Measurements from ENCODE around the gene PPP1R14C. TPM values are rescaled to one million over a fixed set of nuclear protein-coding genes. Genes with fewer than 3 reads are reported as not detected.
"Not testable (repeated sequence)": the region's sequence is repeated elsewhere in the genome, so short reads cannot be mapped to it uniquely, and the experiment has no call there.

Gene PPP1R14C
- total RNA-seq, 4 donors from 2014 or later = 2.1 to 2.9 TPM; not detected in 2

- DNase-seq = no peak
- no peaks in the 10 kb centered on the region for H3K4me1 ChIP-seq
- H3K4me3 ChIP-seq = no peak overlapping the region
- TF ChIP-seq CTCF (IDR thresholded peaks at IDR 0.05) (no peak), POLR2A (IDR thresholded peaks at IDR 0.05) (no peak)
- no peaks in the 10 kb centered on the region for H3K36me3 ChIP-seq
- H3K27me3 ChIP-seq = no peaks in the 10 kb centered on the region
- no peak overlapping the region for H3K27ac ChIP-seq
- H3K9me3 ChIP-seq = no peaks in the 10 kb centered on the region
- intact Hi-C loops (cut with DNase I; ENCODE audit: low total_unique reads) = no loop called here
Observed at GRCh38 chr6:150134280-150134920, 8.4 kb upstream of the PPP1R14C start.

GRCh38 chr6:150137711-150138110, 5.1 kb upstream of the PPP1R14C start:
- DNase-seq; H3K36me3 ChIP-seq; H3K4me1 ChIP-seq; H3K4me3 ChIP-seq; H3K9me3 ChIP-seq; intact Hi-C loops (cut with DNase I; ENCODE audit: low total_unique reads); H3K27ac ChIP-seq; H3K27me3 ChIP-seq: not testable (repeated sequence)

GRCh38 chr6:150138638-150139037, 4.2 kb upstream of the PPP1R14C start:
- no peaks in the 10 kb centered on the region for H3K9me3 ChIP-seq
- DNase-seq = no peak
- TF ChIP-seq CTCF (IDR thresholded peaks at IDR 0.05) (no peak), POLR2A (IDR thresholded peaks at IDR 0.05) (no peak)
- H3K27me3 ChIP-seq = peaks cover 2 to 5% of the 10 kb centered on the region in 2 donors
- H3K4me1 ChIP-seq = peaks cover 0 to 14% of the 10 kb centered on the region in 2 donors
- intact Hi-C loops (cut with DNase I; ENCODE audit: low total_unique reads) = no loop called here
- H3K36me3 ChIP-seq = no peaks in the 10 kb centered on the region
- H3K27ac ChIP-seq = no peak overlapping the region
- H3K4me3 ChIP-seq = no peak overlapping the region

- H3K4me3 ChIP-seq = no peak overlapping the region
- intact Hi-C loops (cut with DNase I; ENCODE audit: low total_unique reads) = no loop called here
- peaks cover 0 to 16% of the 10 kb centered on the region in 2 donors for H3K4me1 ChIP-seq
- H3K27ac ChIP-seq = no peak overlapping the region
- peaks cover 5 to 10% of the 10 kb centered on the region in 2 donors for H3K27me3 ChIP-seq
- no peak for TF ChIP-seq CTCF (IDR thresholded peaks at IDR 0.05)
- no peak for TF ChIP-seq POLR2A (IDR thresholded peaks at IDR 0.05)
- no peaks in the 10 kb centered on the region for H3K36me3 ChIP-seq
- no peak for DNase-seq
- H3K9me3 ChIP-seq = no peaks in the 10 kb centered on the region
Observed at GRCh38 chr6:150139533-150139932, 3.3 kb upstream of the PPP1R14C start.

- DNase-seq = no peak
- H3K4me1 ChIP-seq = peaks cover 0 to 16% of the 10 kb centered on the region in 2 donors
- H3K4me3 ChIP-seq = no peak overlapping the region
- H3K27ac ChIP-seq = no peak overlapping the region
- no peaks in the 10 kb centered on the region for H3K9me3 ChIP-seq
- no peaks in the 10 kb centered on the region for H3K36me3 ChIP-seq
- no peak for TF ChIP-seq CTCF (IDR thresholded peaks at IDR 0.05)
- no peak for TF ChIP-seq POLR2A (IDR thresholded peaks at IDR 0.05)
- peaks cover 5 to 11% of the 10 kb centered on the region in 2 donors for H3K27me3 ChIP-seq
- intact Hi-C loops (cut with DNase I; ENCODE audit: low total_unique reads) = no loop called here
Observed at GRCh38 chr6:150140236-150140969, 2.4 kb upstream of the PPP1R14C start.

Measured in uterus (tissue), 4 donors.